Endothelial cell of umbilical vein (primary cell): ENCODE measurements around the gene PAX2. TPM values are rescaled to one million over a fixed set of nuclear protein-coding genes. Genes with fewer than 3 reads are reported as not detected.

Experiments used
- BruUV-seq: library from RNA; stranded (reverse); fragments of 400-500 nt; replicated peaks from 2 replicates; lab custom pipeline; 2021; lab: Mats Ljungman, UMichigan
- CTCF ChIA-PET: fragments of 300-600, 350-600 bp; sonication (Branson Sonifier 250); formaldehyde crosslinking; loops from one replicate; lab custom pipeline; 2021; ENCODE audit warnings: antibody characterized with exemption, inconsistent platforms; lab: Charles Lee
- POLR2A ChIA-PET: fragments of 300-600, 350-600 bp; sonication (Branson Sonifier 250); formaldehyde crosslinking; loops from one replicate; lab custom pipeline; 2021; ENCODE audit warnings: antibody characterized with exemption, inconsistent platforms; lab: Charles Lee
- DNase-seq: peaks from one replicate; pipeline ENCODE4 v3.0.0-alpha.2; 2011; ENCODE audit warnings: low read depth, low spot score
- FAIRE-seq: peaks from 2 replicates; lab custom pipeline; 2011; peaks lifted over from hg19 to GRCh38; lab: Jason Lieb, UNC
- H2AFZ ChIP-seq: 2 replicates; pipeline ENCODE4 v1.6.0; 2012; ENCODE audit warnings: low read depth, low read length, control low read depth, inconsistent platforms
- H3K27ac ChIP-seq: 2 replicates; pipeline ENCODE4 v1.5.1; 2011; ENCODE audit warnings: low read depth, mild to moderate bottlenecking, control low read depth, low read length, moderate library complexity; ENCODE audit not compliant: insufficient read depth
- H3K27me3 ChIP-seq, 2 experiments: 2 replicates each; pipeline versions ENCODE4 v1.6.0 to v1.6.1; 2011; ENCODE audit warnings: low read length in 2 of 2, mixed read lengths in 1 of 2; ENCODE audit not compliant: control insufficient read depth in 2 of 2, insufficient read depth in 2 of 2
- H3K36me3 ChIP-seq, 2 experiments: 2 replicates in 1 of 2; 3 replicates in 1 of 2; pipeline ENCODE4 v1.5.1; 2011; ENCODE audit warnings: low read length in 2 of 2, mild to moderate bottlenecking in 1 of 2, moderate library complexity in 1 of 2; ENCODE audit not compliant: control insufficient read depth in 2 of 2, insufficient read depth in 2 of 2; ENCODE audit errors: extremely low read depth in 1 of 2
- H3K4me1 ChIP-seq: 3 replicates; pipeline ENCODE4 v1.5.1; 2011; ENCODE audit warnings: mild to moderate bottlenecking, low read length; ENCODE audit not compliant: control insufficient read depth, insufficient read depth; ENCODE audit errors: extremely low read depth
- H3K4me2 ChIP-seq: 2 replicates; pipeline ENCODE4 v1.6.1; 2011; ENCODE audit warnings: low read length, control low read depth, mixed read lengths; ENCODE audit not compliant: insufficient read depth
- H3K4me3 ChIP-seq, 3 experiments: fragments of 200-600 bp in 1 of 3; sonication (generic), shearing (Covaris generic) in 1 of 3; replicated peaks in 1 of 3; 2 replicates each; pipeline ENCODE4 v1.5.1; 2011 to 2016; ENCODE audit warnings: control low read depth in 3 of 3, low read length in 3 of 3, mild to moderate bottlenecking in 2 of 3, inconsistent platforms in 1 of 3, low read depth in 1 of 3, moderate library complexity in 1 of 3; ENCODE audit not compliant: insufficient read depth in 1 of 3
- H3K79me2 ChIP-seq: 2 replicates; pipeline ENCODE4 v1.6.0; 2012; ENCODE audit warnings: low read length, inconsistent platforms; ENCODE audit not compliant: control insufficient read depth, insufficient read depth
- H3K9ac ChIP-seq: replicated peaks from 2 replicates; pipeline ENCODE3; 2011; ENCODE audit warnings: low read length, control low read depth; ENCODE audit not compliant: insufficient read depth; ENCODE audit errors: extremely low read depth
- H3K9me1 ChIP-seq: replicated peaks from 3 replicates; pipeline ENCODE4 v1.6.0; 2011; ENCODE audit warnings: mild to moderate bottlenecking, low read length; ENCODE audit not compliant: control insufficient read depth, insufficient read depth; ENCODE audit errors: extremely low read depth
- H3K9me3 ChIP-seq: replicated peaks from 2 replicates; pipeline ENCODE4 v1.5.1; 2012; ENCODE audit warnings: low read length, inconsistent platforms; ENCODE audit not compliant: control insufficient read depth, insufficient read depth
- H4K20me1 ChIP-seq: replicated peaks from 2 replicates; pipeline ENCODE3; 2011; ENCODE audit warnings: mild to moderate bottlenecking, low read length; ENCODE audit not compliant: control insufficient read depth, insufficient read depth; ENCODE audit errors: extremely low read depth
- EZH2 ChIP-seq: IDR thresholded peaks from 2 replicates; pipeline ENCODE4 v1.6.1; 2012; ENCODE audit warnings: borderline replicate concordance, low read depth, mild to moderate bottlenecking, moderate library complexity, low read length, inconsistent platforms; ENCODE audit not compliant: severe bottlenecking
- FOS ChIP-seq: IDR thresholded peaks from 2 replicates; pipeline ENCODE4 v1.6.1; 2011; ENCODE audit warnings: mild to moderate bottlenecking, low read length, moderate library complexity, borderline replicate concordance; ENCODE audit not compliant: insufficient read depth
- GATA2 ChIP-seq: IDR thresholded peaks from 2 replicates; pipeline ENCODE4 v1.7.0; 2011; ENCODE audit warnings: low read depth, mild to moderate bottlenecking, moderate library complexity, mixed read lengths, low read length; ENCODE audit not compliant: insufficient read length, insufficient read depth
- JUN ChIP-seq: IDR thresholded peaks from 2 replicates; pipeline ENCODE4 v1.6.1; 2011; ENCODE audit warnings: borderline replicate concordance, low read depth; ENCODE audit not compliant: insufficient read length, insufficient read depth
- MYC ChIP-seq: IDR thresholded peaks from one replicate; pipeline ENCODE4 v1.6.1; 2011; ENCODE audit warnings: mild to moderate bottlenecking, low read depth, low read length
- POLR2A ChIP-seq: IDR thresholded peaks from 2 replicates; pipeline ENCODE4 v1.6.1; 2012; ENCODE audit warnings: low read depth, mild to moderate bottlenecking, control low read depth, low read length
- POLR2AphosphoS5 ChIP-seq: IDR thresholded peaks from 2 replicates; pipeline ENCODE4 v1.6.1; 2012; ENCODE audit warnings: low read depth, mild to moderate bottlenecking, control low read depth, low read length, moderate library complexity; ENCODE audit not compliant: insufficient read depth
- dilution Hi-C: fragments of 300-500 bp; cut with MboI; formaldehyde crosslinking; loops from one replicate; pipeline ENCODE4 v1.15.0; 2019; ENCODE audit warnings: low sequenced_read_pairs; ENCODE audit not compliant: extremely low pct_ligation_motif_present
- intact Hi-C: fragments of 100-400 bp; cut with micrococcal nuclease; formaldehyde crosslinking; loops from one replicate; pipeline ENCODE4 v1.10.0; 2022
- polyA plus RNA-seq, 4 experiments: library from polyadenylated mRNA; depleted of rRNA in 3 of 4; stranded (reverse) in 3 of 4; unstranded in 1 of 4; fragments of >200 nt; gene quantifications; 2 replicates each; pipeline versions ENCODE4 v1.2.1 to v1.2.3, GENCODE V29; 2011 to 2012; ENCODE audit warnings: missing spikeins in 1 of 4
- total RNA-seq: library from RNA; stranded (reverse); gene quantifications from 2 replicates; pipeline ENCODE4 v1.2.3, GENCODE V29; 2021
- TF ChIP-seq, protein P1 (sequence below), 2 donors: IDR thresholded peaks; 1 replicate in 1 of 2; 2 replicates in 1 of 2; pipeline ENCODE4 v1.5.1; 2011; ENCODE audit warnings: low read length in 2 of 2, mild to moderate bottlenecking in 2 of 2, moderate library complexity in 2 of 2, control low read depth in 1 of 2, inconsistent platforms in 1 of 2, low read depth in 1 of 2; ENCODE audit not compliant: insufficient read depth in 1 of 2; ENCODE audit errors: extremely low read depth in 1 of 2
- TF ChIP-seq, protein P2 (sequence below): IDR thresholded peaks from 2 replicates; pipeline ENCODE4 v1.6.1; 2011; ENCODE audit not compliant: insufficient read depth, insufficient read length

PAX2 gene
- total and polyA plus RNA-seq, 2 donors (not counting 3 experiments of a cell fraction or from before 2014, with no cell fraction given) = not detected

DNA sequence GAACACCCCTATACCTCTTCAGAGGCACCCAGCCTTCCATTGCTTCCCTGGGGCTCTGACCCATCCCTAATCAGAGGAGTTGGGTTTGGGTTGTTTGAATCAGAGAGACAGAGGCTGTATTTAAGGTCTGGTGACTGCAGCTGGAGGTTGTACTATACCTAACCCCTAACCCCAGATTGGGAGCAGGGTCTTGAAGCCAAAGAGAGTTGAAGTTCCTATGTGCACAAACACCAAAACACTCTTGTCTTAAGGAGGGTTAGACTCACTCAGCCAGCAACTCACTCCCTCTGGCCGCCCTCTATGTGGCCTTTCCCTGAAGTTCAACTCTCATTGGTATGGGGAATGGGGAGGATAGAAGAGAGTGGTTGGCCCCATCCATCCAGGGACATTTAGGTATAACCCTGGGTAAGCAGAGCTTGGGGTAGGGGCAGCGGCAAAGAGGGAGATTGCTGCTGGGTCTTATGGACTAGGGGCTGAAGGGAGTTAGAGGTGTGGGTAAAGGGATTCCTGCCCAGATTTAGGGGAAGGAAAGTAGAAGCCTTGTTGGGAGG lies 80.0 kb downstream of the PAX2 start:
- no peaks in the 10 kb centered on the region for H3K36me3 ChIP-seq
- peaks cover 4% of the 10 kb centered on the region for H3K4me1 ChIP-seq
- POLR2A ChIA-PET = no interaction called here
- TF ChIP-seq, protein P1, sequence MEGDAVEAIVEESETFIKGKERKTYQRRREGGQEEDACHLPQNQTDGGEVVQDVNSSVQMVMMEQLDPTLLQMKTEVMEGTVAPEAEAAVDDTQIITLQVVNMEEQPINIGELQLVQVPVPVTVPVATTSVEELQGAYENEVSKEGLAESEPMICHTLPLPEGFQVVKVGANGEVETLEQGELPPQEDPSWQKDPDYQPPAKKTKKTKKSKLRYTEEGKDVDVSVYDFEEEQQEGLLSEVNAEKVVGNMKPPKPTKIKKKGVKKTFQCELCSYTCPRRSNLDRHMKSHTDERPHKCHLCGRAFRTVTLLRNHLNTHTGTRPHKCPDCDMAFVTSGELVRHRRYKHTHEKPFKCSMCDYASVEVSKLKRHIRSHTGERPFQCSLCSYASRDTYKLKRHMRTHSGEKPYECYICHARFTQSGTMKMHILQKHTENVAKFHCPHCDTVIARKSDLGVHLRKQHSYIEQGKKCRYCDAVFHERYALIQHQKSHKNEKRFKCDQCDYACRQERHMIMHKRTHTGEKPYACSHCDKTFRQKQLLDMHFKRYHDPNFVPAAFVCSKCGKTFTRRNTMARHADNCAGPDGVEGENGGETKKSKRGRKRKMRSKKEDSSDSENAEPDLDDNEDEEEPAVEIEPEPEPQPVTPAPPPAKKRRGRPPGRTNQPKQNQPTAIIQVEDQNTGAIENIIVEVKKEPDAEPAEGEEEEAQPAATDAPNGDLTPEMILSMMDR (IDR thresholded peaks at IDR 0.05; ENCODE audit: extremely low read depth in 1 of 2, insufficient read depth in 1 of 2, low read depth in 1 of 2, low read length in 2 of 2) = no peak
- TF ChIP-seq POLR2A = no peak
- TF ChIP-seq, protein P2, sequence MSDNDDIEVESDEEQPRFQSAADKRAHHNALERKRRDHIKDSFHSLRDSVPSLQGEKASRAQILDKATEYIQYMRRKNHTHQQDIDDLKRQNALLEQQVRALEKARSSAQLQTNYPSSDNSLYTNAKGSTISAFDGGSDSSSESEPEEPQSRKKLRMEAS = no peak
- TF ChIP-seq JUN = no peak
- no peak for TF ChIP-seq EZH2
- no peak for TF ChIP-seq GATA2
- TF ChIP-seq FOS = no peak
- no peak for TF ChIP-seq MYC
- no peak for TF ChIP-seq POLR2AphosphoS5
- H3K27me3 ChIP-seq = peaks cover 68 to 80% of the 10 kb centered on the region in 2 experiments
- no peak overlapping the region for H3K27ac ChIP-seq
- dilution Hi-C loops = no loop called here
- FAIRE-seq = no peak
- CTCF ChIA-PET = interaction anchor here (1.0 to 1.3 kb wide), 2 partner anchors 9 to 191 kb away, joined by 3 read pairs; no protein-coding TSS in a partner anchor
- intact Hi-C loops = loop anchor here (5.0 kb wide), 1 partner anchor 47 kb away; no protein-coding TSS in a partner anchor
- no peak overlapping the region for H2AFZ ChIP-seq
- H3K9me1 ChIP-seq = no peaks in the 10 kb centered on the region
- no peak overlapping the region for H3K9ac ChIP-seq
- no peak for DNase-seq
- BruUV-seq = no TSS peak
- no peak overlapping the region for H3K4me3 ChIP-seq
- no peak overlapping the region for H3K4me2 ChIP-seq
- no peaks in the 10 kb centered on the region for H3K9me3 ChIP-seq
- no peaks in the 10 kb centered on the region for H3K79me2 ChIP-seq
- no peaks in the 10 kb centered on the region for H4K20me1 ChIP-seq
